ENCODE measurements around the gene HHIP.
A peak's percentile ranks its signal among the peaks of the same experiment; 100 is the strongest.

Gene HHIP

GRCh38 chr4:144645631-144646522, at the start of gene HHIP:
HHIP (plus strand) TSS chr4:144646156; CDS start chr4:144646676, 520 bp downstream.
- TF ChIP-seq CTCF (conservative IDR thresholded peaks at IDR 0.05) (no peak), ZFX (IDR thresholded peaks at IDR 0.05) (no peak)
- H3K27ac ChIP-seq, result no peak within 1 kb of the TSS

GRCh38 chr4:144597171-144597570, 48.8 kb upstream of the HHIP start:
- no peak overlapping the region for H3K27ac ChIP-seq
- TF ChIP-seq ZFX (IDR thresholded peaks at IDR 0.05) (no peak), CTCF (conservative IDR thresholded peaks at IDR 0.05) (no peak)

GRCh38 chr4:144599621-144600020, 46.3 kb upstream of the HHIP start:
- H3K27ac ChIP-seq, result no peak overlapping the region
- TF ChIP-seq CTCF (conservative IDR thresholded peaks at IDR 0.05) (no peak), ZFX (IDR thresholded peaks at IDR 0.05) (no peak)

- no peak overlapping the region for H3K27ac ChIP-seq
- TF ChIP-seq CTCF (conservative IDR thresholded peaks at IDR 0.05) (peak; percentile 34), ZFX (IDR thresholded peaks at IDR 0.05) (no peak)
These were observed 34.1 kb upstream of the HHIP start for GRCh38 chr4:144611850-144612249.

- no peak for TF ChIP-seq ZFX (IDR thresholded peaks at IDR 0.05)
- no peak for TF ChIP-seq CTCF (conservative IDR thresholded peaks at IDR 0.05)
These were observed 30.9 kb upstream of the HHIP start for GRCh38 chr4:144614850-144615585.

GRCh38 chr4:144621681-144622080, 24.3 kb upstream of the HHIP start:
- TF ChIP-seq CTCF (conservative IDR thresholded peaks at IDR 0.05) (no peak), ZFX (IDR thresholded peaks at IDR 0.05) (no peak)
- no peak overlapping the region for H3K27ac ChIP-seq

More at GRCh38 chr4:144614850-144615585, 30.9 kb upstream of the HHIP start:
- no peak overlapping the region for H3K27ac ChIP-seq

- TF ChIP-seq CTCF (conservative IDR thresholded peaks at IDR 0.05) (no peak), ZFX (IDR thresholded peaks at IDR 0.05) (no peak)
- no peak overlapping the region for H3K27ac ChIP-seq
These were observed 18.3 kb upstream of the HHIP start for GRCh38 chr4:144627663-144628076.
